IMR-90 (cell line): ENCODE measurements around the gene ASTN2. TPM values are rescaled to one million over a fixed set of nuclear protein-coding genes. Genes with fewer than 3 reads are reported as not detected.

Experiments used
- ATAC-seq: fragments of 200-7000 bp; cut with Tn5 transposase; 2 replicates; pipeline ENCODE4 v1.9.1; 2020; ENCODE audit warnings: low read depth, mild to moderate bottlenecking, moderate library complexity
- BruUV-seq: library from RNA; stranded (reverse); fragments of 400-500 nt; replicated peaks from 2 replicates; lab custom pipeline; 2021; lab: Mats Ljungman, UMichigan
- CTCF ChIA-PET: fragments of 300-600 bp; formaldehyde crosslinking; extraction: SDS; loops from one replicate; lab custom pipeline; 2021; ENCODE audit warnings: antibody characterized with exemption; lab: Yijun Ruan, JAX
- POLR2A ChIA-PET: fragments of 300-600 bp; sonication (Branson Sonifier 250); formaldehyde crosslinking; loops from one replicate; lab custom pipeline; 2022; ENCODE audit warnings: antibody characterized with exemption; ENCODE audit not compliant: unreplicated experiment; lab: Charles Lee
- DNase-seq: peaks from one replicate; pipeline ENCODE4 v3.0.0; 2013
- H2AFZ ChIP-seq: replicated peaks from 2 replicates; pipeline ENCODE3; 2013; ENCODE audit warnings: low read length, mild to moderate bottlenecking; ENCODE audit not compliant: poor library complexity
- H2AK5ac ChIP-seq: 2 replicates; pipeline ENCODE4 v1.6.1; 2013; ENCODE audit warnings: low read depth, low read length, inconsistent platforms
- H2AK9ac ChIP-seq: replicated peaks from 2 replicates; pipeline ENCODE3; 2013; ENCODE audit warnings: mild to moderate bottlenecking, low read depth, low read length, moderate library complexity; ENCODE audit not compliant: poor library complexity
- H2BK120ac ChIP-seq: 2 replicates; pipeline ENCODE4 v1.6.1; 2013; ENCODE audit warnings: low read depth, low read length, inconsistent platforms
- H2BK15ac ChIP-seq: 3 replicates; pipeline ENCODE4 v1.6.1; 2013; ENCODE audit warnings: low read depth, low read length, inconsistent platforms
- H2BK20ac ChIP-seq: 2 replicates; pipeline ENCODE4 v1.6.1; 2013; ENCODE audit warnings: low read depth, mild to moderate bottlenecking, inconsistent platforms, low read length, moderate library complexity
- H2BK5ac ChIP-seq: 2 replicates; pipeline ENCODE4 v1.6.1; 2013; ENCODE audit warnings: mild to moderate bottlenecking, low read depth, low read length, inconsistent platforms; ENCODE audit not compliant: poor library complexity, severe bottlenecking
- H3K14ac ChIP-seq: replicated peaks from 2 replicates; pipeline ENCODE4 v1.6.1; 2013; ENCODE audit warnings: low read depth, low read length, inconsistent platforms
- H3K18ac ChIP-seq: 2 replicates; pipeline ENCODE4 v1.6.1; 2013; ENCODE audit warnings: low read depth, low read length, control low read depth
- H3K23ac ChIP-seq: 2 replicates; pipeline ENCODE4 v1.6.1; 2013; ENCODE audit warnings: low read depth, low read length, inconsistent platforms
- H3K27ac ChIP-seq: 2 replicates; pipeline ENCODE4 v1.5.1; 2013; ENCODE audit warnings: mild to moderate bottlenecking, control low read depth, low read length; ENCODE audit not compliant: insufficient read depth
- H3K27me3 ChIP-seq: 2 replicates; pipeline ENCODE4 v1.6.1; 2013; ENCODE audit warnings: low read length; ENCODE audit not compliant: control insufficient read depth, insufficient read depth
- H3K36me3 ChIP-seq: 2 replicates; pipeline ENCODE4 v1.6.1; 2013; ENCODE audit warnings: low read length, mixed read lengths; ENCODE audit not compliant: control insufficient read depth, insufficient read depth
- H3K4ac ChIP-seq: 2 replicates; pipeline ENCODE4 v1.6.1; 2013; ENCODE audit warnings: low read depth, low read length, inconsistent platforms
- H3K4me1 ChIP-seq: 2 replicates; pipeline ENCODE4 v1.6.1; 2013; ENCODE audit warnings: low read length, mixed read lengths; ENCODE audit not compliant: control insufficient read depth, insufficient read depth
- H3K4me2 ChIP-seq: 2 replicates; pipeline ENCODE4 v1.6.1; 2013; ENCODE audit warnings: low read depth, mild to moderate bottlenecking, control low read depth, low read length, moderate library complexity
- H3K4me3 ChIP-seq: 2 replicates; pipeline ENCODE4 v1.5.1; 2013; ENCODE audit warnings: low read depth, mild to moderate bottlenecking, control low read depth, low read length, moderate library complexity; ENCODE audit not compliant: insufficient read depth
- H3K56ac ChIP-seq: 2 replicates; pipeline ENCODE4 v1.6.1; 2013; ENCODE audit warnings: low read length, inconsistent platforms; ENCODE audit not compliant: insufficient read depth; ENCODE audit errors: extremely low read depth
- H3K79me1 ChIP-seq, 2 experiments: 2 replicates each; pipeline ENCODE4 v1.6.1; 2013; ENCODE audit warnings: low read length in 2 of 2, inconsistent platforms in 1 of 2, low read depth in 1 of 2
- H3K9ac ChIP-seq: 2 replicates; pipeline ENCODE4 v1.6.1; 2013; ENCODE audit warnings: low read depth, low read length, control low read depth
- H3K9me1 ChIP-seq: 2 replicates; pipeline ENCODE4 v1.6.1; 2013; ENCODE audit warnings: low read length, inconsistent platforms; ENCODE audit not compliant: insufficient read depth
- H3K9me3 ChIP-seq: 2 replicates; pipeline ENCODE4 v1.6.1; 2013; ENCODE audit warnings: low read length; ENCODE audit not compliant: control insufficient read depth, insufficient read depth
- H4K20me1 ChIP-seq: 2 replicates; pipeline ENCODE4 v1.6.1; 2013; ENCODE audit warnings: low read length, inconsistent platforms; ENCODE audit not compliant: insufficient read depth
- H4K5ac ChIP-seq: 2 replicates; pipeline ENCODE4 v1.6.1; 2013; ENCODE audit warnings: mild to moderate bottlenecking, low read depth, low read length, control low read depth
- H4K8ac ChIP-seq, 2 experiments: 2 replicates each; pipeline ENCODE4 v1.6.1; 2013; ENCODE audit warnings: low read depth in 2 of 2, low read length in 2 of 2, control low read depth in 1 of 2, inconsistent platforms in 1 of 2
- H4K91ac ChIP-seq: 2 replicates; pipeline ENCODE4 v1.6.1; 2013; ENCODE audit warnings: low read depth, low read length, inconsistent platforms; ENCODE audit not compliant: insufficient read depth
- BHLHE40 ChIP-seq: fragments of 150-350 bp; IDR thresholded peaks from 2 replicates; pipeline ENCODE4 v1.6.1; 2016; ENCODE audit warnings: mild to moderate bottlenecking, low read depth, low read length
- CEBPB ChIP-seq: IDR thresholded peaks from 2 replicates; pipeline ENCODE4 v1.6.1; 2012; ENCODE audit warnings: low read depth, low read length, improper control_type of control experiment
- CHD1 ChIP-seq: IDR thresholded peaks from 2 replicates; pipeline ENCODE4 v1.6.1; 2012; ENCODE audit warnings: low read depth, low read length, improper control_type of control experiment
- FOS ChIP-seq: fragments of 150-350 bp; IDR thresholded peaks from 2 replicates; pipeline ENCODE4 v1.6.1; 2016; ENCODE audit warnings: low read depth, low read length
- MAFK ChIP-seq: IDR thresholded peaks from 2 replicates; pipeline ENCODE4 v1.6.1; 2012; ENCODE audit warnings: low read depth, low read length, improper control_type of control experiment
- MAZ ChIP-seq: IDR thresholded peaks from 2 replicates; pipeline ENCODE4 v1.6.1; 2012; ENCODE audit warnings: low read depth, mild to moderate bottlenecking, low read length, improper control_type of control experiment, moderate library complexity, borderline replicate concordance
- MXI1 ChIP-seq: IDR thresholded peaks from 2 replicates; pipeline ENCODE4 v1.6.1; 2012; ENCODE audit warnings: low read depth, mild to moderate bottlenecking, low read length, moderate library complexity, borderline replicate concordance
- NFE2L2 ChIP-seq: fragments of 150-350 bp; IDR thresholded peaks from 2 replicates; pipeline ENCODE4 v1.6.1; 2016; ENCODE audit warnings: low read depth, mild to moderate bottlenecking, low read length
- POLR2A ChIP-seq: IDR thresholded peaks from 2 replicates; pipeline ENCODE4 v1.6.1; 2012; ENCODE audit warnings: mild to moderate bottlenecking, low read depth, low read length
- RAD21 ChIP-seq: IDR thresholded peaks from 2 replicates; pipeline ENCODE4 v1.6.1; 2012; ENCODE audit warnings: low read length, improper control_type of control experiment
- RCOR1 ChIP-seq: IDR thresholded peaks from 2 replicates; pipeline ENCODE4 v1.6.1; 2012; ENCODE audit warnings: mild to moderate bottlenecking, low read length, improper control_type of control experiment; ENCODE audit not compliant: insufficient replicate concordance
- SMC3 ChIP-seq: fragments of 150-350 bp; IDR thresholded peaks from 2 replicates; pipeline ENCODE4 v1.6.1; 2016; ENCODE audit warnings: low read depth, mild to moderate bottlenecking, antibody characterized with exemption, low read length, moderate library complexity
- WGBS, 2 experiments: methylation state at CpG; one replicate each; pipeline versions ENCODE4 v1.1.5 to v1.1.7; 2013; ENCODE audit warnings: missing lambda C conversion rate in 2 of 2; ENCODE audit not compliant: insufficient read length in 1 of 2; ENCODE audit errors: extremely low coverage in 2 of 2; 5-methylcytosine and 5-hydroxymethylcytosine counted together
- dilution Hi-C: fragments of 300-500 bp; cut with HindIII; formaldehyde crosslinking; loops from one replicate; pipeline ENCODE4 v1.14.3; 2018; ENCODE audit warnings: low sequenced_read_pairs; ENCODE audit not compliant: unreplicated experiment
- in situ Hi-C: fragments of 300-500 bp; cut with MboI; formaldehyde crosslinking; loops from 3 replicates; pipeline ENCODE4 v1.14.3; 2019; ENCODE audit warnings: low sequenced_read_pairs, inconsistent platforms, mixed read lengths
- intact Hi-C: fragments of 100-400 bp; cut with micrococcal nuclease; formaldehyde crosslinking; loops from 2 replicates; pipeline ENCODE4 v1.10.0; 2022
- polyA plus RNA-seq, 3 experiments: library from polyadenylated mRNA; depleted of rRNA; stranded (reverse); fragments of >200 nt; gene quantifications; 2 replicates each; pipeline ENCODE4 v1.2.3, GENCODE V29; 2012; ENCODE audit warnings: low replicate concordance in 1 of 3
- total RNA-seq: library from RNA; depleted of rRNA; stranded (reverse); fragments of >200 nt; gene quantifications from 2 replicates; pipeline ENCODE4 v1.2.3, GENCODE V29; 2012
- TF ChIP-seq, protein P1 (sequence below): conservative IDR thresholded peaks from 2 replicates; pipeline ENCODE4 v1.5.1; 2012; ENCODE audit warnings: mild to moderate bottlenecking, low read depth, low read length, improper control_type of control experiment
- TF ChIP-seq, protein P2 (sequence below): fragments of 150-350 bp; IDR thresholded peaks from 2 replicates; pipeline ENCODE4 v1.6.1; 2017; ENCODE audit warnings: mild to moderate bottlenecking, antibody characterized with exemption, low read length, low read depth

The ASTN2 gene
- total and polyA plus RNA-seq, 2 of the 4 experiments (the other 2 are of a cell fraction): 3.8 to 6.8 TPM

DNA sequence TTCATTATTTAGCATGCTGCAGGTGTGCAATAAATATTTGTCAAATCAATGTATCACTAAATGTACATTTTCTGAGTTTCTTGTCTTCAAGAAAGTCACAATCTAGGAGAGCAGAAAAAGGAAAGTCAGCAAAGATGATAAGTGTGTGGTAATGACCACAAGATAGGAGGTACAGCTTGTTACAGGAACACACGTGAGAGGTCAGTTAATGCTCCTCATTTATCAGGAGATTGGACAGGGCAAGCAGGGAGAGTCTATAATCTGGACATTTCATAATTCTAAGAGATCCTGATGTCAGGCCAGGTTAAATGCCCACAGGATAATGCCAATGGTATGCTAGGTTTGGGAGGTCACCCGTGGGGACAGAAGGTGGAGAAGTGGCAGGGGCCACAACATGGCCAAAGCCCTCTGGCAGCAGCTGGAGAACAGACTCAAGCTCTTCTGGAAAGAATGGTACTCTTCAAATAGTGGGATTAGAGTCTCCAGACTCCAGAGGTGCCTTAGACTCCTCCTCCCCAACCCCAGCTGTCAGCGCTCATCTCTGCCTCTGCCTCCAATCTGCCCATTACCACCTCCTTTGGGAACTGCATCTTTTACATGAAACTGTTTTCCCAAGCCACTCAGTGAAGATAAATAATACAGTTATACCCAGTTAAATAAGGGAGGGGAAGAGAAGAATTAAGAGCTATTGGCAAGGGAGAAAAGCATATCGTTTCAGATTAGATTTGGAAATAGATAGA lies 114.3 kb downstream of the ASTN2 start:
- no peak overlapping the region for H2AK9ac ChIP-seq
- WGBS, 2 experiments: 15% methylated on average over 2 of the region's 4 CpGs; no CpG with 5 or more reads in 1 of the 2 experiments
- no peak overlapping the region for H3K4me2 ChIP-seq
- no peaks in the 10 kb centered on the region for H3K9me1 ChIP-seq
- H2AFZ ChIP-seq: no peak overlapping the region
- H3K14ac ChIP-seq: no peak overlapping the region
- H2BK15ac ChIP-seq: no peak overlapping the region
- H3K23ac ChIP-seq: no peak overlapping the region
- POLR2A ChIA-PET: no interaction called here
- H3K56ac ChIP-seq: no peak overlapping the region
- intact Hi-C loops: no loop called here
- no peak overlapping the region for H3K27ac ChIP-seq
- no peak overlapping the region for H3K4me3 ChIP-seq
- no peak overlapping the region for H2AK5ac ChIP-seq
- no peak overlapping the region for H3K4ac ChIP-seq
- no peak overlapping the region for H4K5ac ChIP-seq
- in situ Hi-C loops: no loop called here
- H3K9me3 ChIP-seq: peaks cover 7% of the 10 kb centered on the region
- H3K27me3 ChIP-seq: no peaks in the 10 kb centered on the region
- DNase-seq: no peak
- no peaks in the 10 kb centered on the region for H3K36me3 ChIP-seq
- no peak overlapping the region for H2BK120ac ChIP-seq
- BruUV-seq: no TSS peak
- no peak overlapping the region for H2BK5ac ChIP-seq
- no peak overlapping the region for H4K91ac ChIP-seq
- no peak overlapping the region for H2BK20ac ChIP-seq
- dilution Hi-C loops: no loop called here
- no peak for ATAC-seq
- TF ChIP-seq SMC3: no peak
- TF ChIP-seq CEBPB: no peak
- no peak for TF ChIP-seq POLR2A
- TF ChIP-seq, protein P1, sequence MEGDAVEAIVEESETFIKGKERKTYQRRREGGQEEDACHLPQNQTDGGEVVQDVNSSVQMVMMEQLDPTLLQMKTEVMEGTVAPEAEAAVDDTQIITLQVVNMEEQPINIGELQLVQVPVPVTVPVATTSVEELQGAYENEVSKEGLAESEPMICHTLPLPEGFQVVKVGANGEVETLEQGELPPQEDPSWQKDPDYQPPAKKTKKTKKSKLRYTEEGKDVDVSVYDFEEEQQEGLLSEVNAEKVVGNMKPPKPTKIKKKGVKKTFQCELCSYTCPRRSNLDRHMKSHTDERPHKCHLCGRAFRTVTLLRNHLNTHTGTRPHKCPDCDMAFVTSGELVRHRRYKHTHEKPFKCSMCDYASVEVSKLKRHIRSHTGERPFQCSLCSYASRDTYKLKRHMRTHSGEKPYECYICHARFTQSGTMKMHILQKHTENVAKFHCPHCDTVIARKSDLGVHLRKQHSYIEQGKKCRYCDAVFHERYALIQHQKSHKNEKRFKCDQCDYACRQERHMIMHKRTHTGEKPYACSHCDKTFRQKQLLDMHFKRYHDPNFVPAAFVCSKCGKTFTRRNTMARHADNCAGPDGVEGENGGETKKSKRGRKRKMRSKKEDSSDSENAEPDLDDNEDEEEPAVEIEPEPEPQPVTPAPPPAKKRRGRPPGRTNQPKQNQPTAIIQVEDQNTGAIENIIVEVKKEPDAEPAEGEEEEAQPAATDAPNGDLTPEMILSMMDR: no peak
- no peak for TF ChIP-seq RAD21
- no peak for TF ChIP-seq CHD1
- no peak for TF ChIP-seq MXI1
- no peak for TF ChIP-seq MAZ
- TF ChIP-seq MAFK: no peak
- no peak for TF ChIP-seq BHLHE40
- TF ChIP-seq, protein P2, sequence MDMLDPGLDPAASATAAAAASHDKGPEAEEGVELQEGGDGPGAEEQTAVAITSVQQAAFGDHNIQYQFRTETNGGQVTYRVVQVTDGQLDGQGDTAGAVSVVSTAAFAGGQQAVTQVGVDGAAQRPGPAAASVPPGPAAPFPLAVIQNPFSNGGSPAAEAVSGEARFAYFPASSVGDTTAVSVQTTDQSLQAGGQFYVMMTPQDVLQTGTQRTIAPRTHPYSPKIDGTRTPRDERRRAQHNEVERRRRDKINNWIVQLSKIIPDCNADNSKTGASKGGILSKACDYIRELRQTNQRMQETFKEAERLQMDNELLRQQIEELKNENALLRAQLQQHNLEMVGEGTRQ: no peak
- no peak for TF ChIP-seq NFE2L2
- no peak for TF ChIP-seq RCOR1
- TF ChIP-seq FOS: no peak
- H4K20me1 ChIP-seq: no peaks in the 10 kb centered on the region
- no peak overlapping the region for H3K9ac ChIP-seq
- CTCF ChIA-PET: no interaction called here
- no peaks in the 10 kb centered on the region for H3K4me1 ChIP-seq
- H3K18ac ChIP-seq: no peak overlapping the region
- H3K79me1 ChIP-seq: no peaks in the 10 kb centered on the region
- no peak overlapping the region for H4K8ac ChIP-seq
